BJ (cell line): Measurements from ENCODE around the gene MEOX1. TPM values are rescaled to one million over a fixed set of nuclear protein-coding genes. Genes with fewer than 3 reads are reported as not detected.

Experiments
- CTCF ChIA-PET: fragments of 350-600 bp; formaldehyde crosslinking; extraction: SDS; loops from one replicate; lab custom pipeline; 2021; ENCODE audit warnings: antibody characterized with exemption, inconsistent platforms; lab: Yijun Ruan, JAX
- POLR2A ChIA-PET: fragments of 300-600 bp; sonication (Branson Sonifier 250); formaldehyde crosslinking; extraction: SDS; loops from one replicate; lab custom pipeline; 2021; ENCODE audit warnings: antibody characterized with exemption; lab: Charles Lee
- DNase-seq: peaks from one replicate; pipeline ENCODE4 v3.0.0-alpha.2; 2011; ENCODE audit warnings: low read depth
- H3K27me3 ChIP-seq: 2 replicates; pipeline ENCODE4 v1.6.0; 2011; ENCODE audit warnings: low read length; ENCODE audit not compliant: control insufficient read depth, insufficient read depth
- H3K36me3 ChIP-seq: 2 replicates; pipeline ENCODE4 v1.5.1; 2011; ENCODE audit warnings: low read length; ENCODE audit not compliant: control insufficient read depth, insufficient read depth
- H3K4me3 ChIP-seq: 2 replicates; pipeline ENCODE4 v1.5.1; 2011; ENCODE audit warnings: low read depth, mild to moderate bottlenecking, control low read depth, low read length
- polyA plus RNA-seq: library from polyadenylated mRNA; depleted of rRNA; stranded (reverse); fragments of >200 nt; gene quantifications from 2 replicates; pipeline ENCODE4 v1.2.3, GENCODE V29; 2011
- TF ChIP-seq, protein P1 (sequence below): IDR thresholded peaks from 2 replicates; pipeline ENCODE4 v1.5.1; 2011; ENCODE audit warnings: low read depth, mild to moderate bottlenecking, control low read depth, inconsistent platforms, low read length, moderate library complexity; ENCODE audit not compliant: insufficient read depth

Gene MEOX1
- polyA plus RNA-seq, 1 experiment, result not detected

- no peak for DNase-seq
- H3K36me3 ChIP-seq, result no peaks in the 10 kb centered on the region
- no peak overlapping the region for H3K4me3 ChIP-seq
- no peaks in the 10 kb centered on the region for H3K27me3 ChIP-seq
- ChIA-PET CTCF (interaction anchor here (0.7 to 1.7 kb wide), 3 partner anchors 9 to 21 kb away, joined by 3 to 7 read pairs (median 6); no protein-coding TSS in a partner anchor), POLR2A (no interaction called here)
- TF ChIP-seq, protein P1, sequence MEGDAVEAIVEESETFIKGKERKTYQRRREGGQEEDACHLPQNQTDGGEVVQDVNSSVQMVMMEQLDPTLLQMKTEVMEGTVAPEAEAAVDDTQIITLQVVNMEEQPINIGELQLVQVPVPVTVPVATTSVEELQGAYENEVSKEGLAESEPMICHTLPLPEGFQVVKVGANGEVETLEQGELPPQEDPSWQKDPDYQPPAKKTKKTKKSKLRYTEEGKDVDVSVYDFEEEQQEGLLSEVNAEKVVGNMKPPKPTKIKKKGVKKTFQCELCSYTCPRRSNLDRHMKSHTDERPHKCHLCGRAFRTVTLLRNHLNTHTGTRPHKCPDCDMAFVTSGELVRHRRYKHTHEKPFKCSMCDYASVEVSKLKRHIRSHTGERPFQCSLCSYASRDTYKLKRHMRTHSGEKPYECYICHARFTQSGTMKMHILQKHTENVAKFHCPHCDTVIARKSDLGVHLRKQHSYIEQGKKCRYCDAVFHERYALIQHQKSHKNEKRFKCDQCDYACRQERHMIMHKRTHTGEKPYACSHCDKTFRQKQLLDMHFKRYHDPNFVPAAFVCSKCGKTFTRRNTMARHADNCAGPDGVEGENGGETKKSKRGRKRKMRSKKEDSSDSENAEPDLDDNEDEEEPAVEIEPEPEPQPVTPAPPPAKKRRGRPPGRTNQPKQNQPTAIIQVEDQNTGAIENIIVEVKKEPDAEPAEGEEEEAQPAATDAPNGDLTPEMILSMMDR, result no peak
Measured at GRCh38 chr17:43665084-43665936, 3.6 kb upstream of the MEOX1 start.

GRCh38 chr17:43664096-43664495 lies 2.4 kb upstream of the MEOX1 start:
- DNase-seq, result no peak
- Histone ChIP-seq H3K4me3 (no peak overlapping the region), H3K36me3 (no peaks in the 10 kb centered on the region), H3K27me3 (peaks cover 3% of the 10 kb centered on the region; the same call in 1 of the 2 replicates)
- POLR2A ChIA-PET, result interaction anchor here (0.7 kb wide), 1 partner anchor 83 kb away, joined by 7 read pairs; no protein-coding TSS in a partner anchor
- CTCF ChIA-PET, result interaction anchor here (2.4 kb wide), 1 partner anchor 87 kb away, joined by 10 read pairs; no protein-coding TSS in a partner anchor
- TF ChIP-seq, protein P1, result no peak

DNA sequence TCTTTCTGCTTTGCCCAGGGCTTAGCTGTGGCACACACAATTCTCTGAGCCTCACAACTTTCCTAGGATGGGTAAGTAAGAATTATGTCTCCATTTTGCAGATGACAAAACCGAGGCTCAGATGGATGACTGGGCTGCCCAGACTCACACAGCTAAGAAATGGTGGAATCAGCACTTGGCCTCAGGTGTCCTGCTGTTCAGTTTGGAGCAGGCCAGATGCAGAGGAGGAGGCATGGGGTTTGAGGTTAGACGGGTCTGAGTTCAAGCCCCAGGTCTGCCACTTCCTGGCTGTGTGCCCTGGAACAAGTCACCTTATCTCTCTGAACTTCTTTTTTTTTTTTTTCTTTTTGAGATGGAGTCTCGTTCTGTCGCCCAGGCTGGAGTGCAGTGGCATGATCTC lies 1.7 kb upstream of the MEOX1 start:
- Histone ChIP-seq H3K4me3 (no peak overlapping the region), H3K36me3 (no peaks in the 10 kb centered on the region), H3K27me3 (peaks cover 3% of the 10 kb centered on the region; the same call in 1 of the 2 replicates)
- no peak for DNase-seq
- CTCF ChIA-PET, result interaction anchor here (1.5 to 2.4 kb wide), 2 partner anchors 87 to 96 kb away, joined by 3 to 10 read pairs; no protein-coding TSS in a partner anchor
- TF ChIP-seq, protein P1, result no peak
- POLR2A ChIA-PET, result interaction anchor here (0.7 kb wide), 1 partner anchor 82 kb away, joined by 7 read pairs; no protein-coding TSS in a partner anchor

GRCh38 chr17:43662413-43663141 lies 855 bp upstream of the MEOX1 start:
- CTCF ChIA-PET, result interaction anchor here (1.5 to 2.4 kb wide), 2 partner anchors 86 to 97 kb away, joined by 3 to 10 read pairs; no protein-coding TSS in a partner anchor
- H3K27me3 ChIP-seq, result peaks cover 3% of the 10 kb centered on the region; the same call in 1 of the 2 replicates
- no peak for DNase-seq
- TF ChIP-seq, protein P1, result no peak
- POLR2A ChIA-PET, result no interaction called here
- no peak overlapping the region for H3K4me3 ChIP-seq
- H3K36me3 ChIP-seq, result no peaks in the 10 kb centered on the region
